HEK293 (cell line): ENCODE measurements around the gene ECE1.

Source experiments
- CTCF ChIA-PET: fragments of 350-600 bp; formaldehyde crosslinking; extraction: SDS; loops from one replicate; lab custom pipeline; 2021; ENCODE audit warnings: antibody characterized with exemption; lab: Yijun Ruan, JAX
- POLR2A ChIA-PET: fragments of 300-600 bp; formaldehyde crosslinking; extraction: SDS; loops from one replicate; lab custom pipeline; 2020; ENCODE audit warnings: antibody characterized with exemption, inconsistent platforms; lab: Yijun Ruan, JAX
- H3K27ac ChIP-seq: fragments of 200-500 bp; sonication (Bioruptor generic); 2 replicates; pipeline ENCODE4 v1.5.1; 2014; ENCODE audit warnings: low read depth, low read length, control low read depth, inconsistent platforms; ENCODE audit errors: extremely low read depth
- H3K36me3 ChIP-seq, 2 experiments: fragments of 200-500 bp in 1 of 2; sonication (Bioruptor generic) in 1 of 2; 1 replicate in 1 of 2; 2 replicates in 1 of 2; pipeline ENCODE4 v1.5.1; 2014 to 2017; ENCODE audit warnings: inconsistent platforms in 2 of 2, low read length in 2 of 2; ENCODE audit not compliant: control insufficient read depth in 2 of 2, insufficient read depth in 1 of 2
- H3K4me1 ChIP-seq: fragments of 200-500 bp; sonication (Bioruptor generic); 2 replicates; pipeline ENCODE4 v1.5.1; 2014; ENCODE audit warnings: mild to moderate bottlenecking, low read length, inconsistent platforms; ENCODE audit not compliant: control insufficient read depth, insufficient read depth
- H3K4me3 ChIP-seq: 2 replicates; pipeline ENCODE4 v1.5.1; 2011; ENCODE audit warnings: low read depth, mild to moderate bottlenecking, control low read depth, low read length, moderate library complexity
- H3K9me3 ChIP-seq: fragments of 200-500 bp; sonication (Bioruptor generic); 2 replicates; pipeline ENCODE4 v1.5.1; 2014; ENCODE audit warnings: low read depth, low read length, inconsistent platforms; ENCODE audit not compliant: control insufficient read depth, insufficient read depth
- GLIS1 ChIP-seq: fragments of 450-650 bp; formaldehyde crosslinking; IDR thresholded peaks from 2 replicates; pipeline ENCODE4 v1.5.1; 2016; ENCODE audit warnings: missing biosample characterization, missing genetic modification characterization
- INSM2 ChIP-seq: fragments of 450-650 bp; formaldehyde crosslinking; IDR thresholded peaks from 2 replicates; pipeline ENCODE4 v1.5.1; 2016; ENCODE audit warnings: missing biosample characterization, missing genetic modification characterization
- PATZ1 ChIP-seq: fragments of 450-650 bp; formaldehyde crosslinking; IDR thresholded peaks from 2 replicates; pipeline ENCODE4 v1.5.1; 2016; ENCODE audit warnings: missing biosample characterization, missing genetic modification characterization
- PBX3 ChIP-seq: sonication (generic); formaldehyde crosslinking; IDR thresholded peaks from 2 replicates; pipeline ENCODE4 v1.8.1; 2022; ENCODE audit warnings: mild to moderate bottlenecking, moderate library complexity, missing genetic modification reagents
- REPIN1 ChIP-seq: fragments of 450-650 bp; formaldehyde crosslinking; IDR thresholded peaks from 2 replicates; pipeline ENCODE4 v1.5.1; 2017; ENCODE audit warnings: missing biosample characterization, missing genetic modification characterization, low read depth
- REST ChIP-seq: fragments of 450-650 bp; formaldehyde crosslinking; IDR thresholded peaks from 2 replicates; pipeline ENCODE4 v1.5.1; 2016; ENCODE audit warnings: missing biosample characterization, missing genetic modification characterization
- ZBTB10 ChIP-seq: fragments of 450-650 bp; formaldehyde crosslinking; IDR thresholded peaks from 2 replicates; pipeline ENCODE4 v1.5.1; 2016; ENCODE audit warnings: missing biosample characterization, missing genetic modification characterization
- ZBTB8A ChIP-seq: fragments of 450-650 bp; formaldehyde crosslinking; IDR thresholded peaks from 2 replicates; pipeline ENCODE4 v1.5.1; 2016; ENCODE audit warnings: missing biosample characterization, missing genetic modification characterization
- ZNF16 ChIP-seq: fragments of 450-650 bp; formaldehyde crosslinking; IDR thresholded peaks from 2 replicates; pipeline ENCODE4 v1.5.1; 2016; ENCODE audit warnings: low read depth, missing biosample characterization, missing genetic modification characterization
- ZNF174 ChIP-seq: fragments of 450-650 bp; formaldehyde crosslinking; IDR thresholded peaks from 2 replicates; pipeline ENCODE4 v1.5.0; 2017; ENCODE audit warnings: missing biosample characterization, mild to moderate bottlenecking, missing genetic modification characterization
- ZNF19 ChIP-seq: fragments of 450-650 bp; formaldehyde crosslinking; IDR thresholded peaks from 2 replicates; pipeline ENCODE4; 2016; ENCODE audit warnings: missing biosample characterization, missing genetic modification characterization, low read depth
- ZNF202 ChIP-seq: fragments of 450-650 bp; formaldehyde crosslinking; IDR thresholded peaks from 2 replicates; pipeline ENCODE4 v1.5.1; 2016; ENCODE audit warnings: missing biosample characterization, missing genetic modification characterization, borderline replicate concordance
- ZNF398 ChIP-seq: fragments of 450-650 bp; formaldehyde crosslinking; IDR thresholded peaks from 2 replicates; pipeline ENCODE4 v1.5.1; 2017; ENCODE audit warnings: missing biosample characterization, missing genetic modification characterization
- ZNF404 ChIP-seq: fragments of 450-650 bp; formaldehyde crosslinking; IDR thresholded peaks from 2 replicates; pipeline ENCODE4 v1.5.1; 2017; ENCODE audit warnings: missing biosample characterization, missing genetic modification characterization
- ZNF514 ChIP-seq: fragments of 450-650 bp; formaldehyde crosslinking; IDR thresholded peaks from 2 replicates; pipeline ENCODE4 v1.5.1; 2016; ENCODE audit warnings: missing biosample characterization, missing genetic modification characterization
- ZNF530 ChIP-seq: fragments of 450-650 bp; formaldehyde crosslinking; IDR thresholded peaks from 2 replicates; pipeline ENCODE4 v1.5.1; 2016; ENCODE audit warnings: low read depth, missing biosample characterization, missing genetic modification characterization
- ZNF558 ChIP-seq: fragments of 450-650 bp; formaldehyde crosslinking; IDR thresholded peaks from 2 replicates; pipeline ENCODE4 v1.5.1; 2016; ENCODE audit warnings: missing biosample characterization, missing genetic modification characterization
- ZNF704 ChIP-seq: fragments of 450-650 bp; formaldehyde crosslinking; IDR thresholded peaks from 2 replicates; pipeline ENCODE4 v1.5.1; 2016; ENCODE audit warnings: missing biosample characterization, missing genetic modification characterization
- ZNF76 ChIP-seq: fragments of 450-650 bp; formaldehyde crosslinking; IDR thresholded peaks from 2 replicates; pipeline ENCODE4; 2016; ENCODE audit warnings: low read depth, missing biosample characterization, missing genetic modification characterization, borderline replicate concordance
- ZNF768 ChIP-seq: fragments of 450-650 bp; formaldehyde crosslinking; IDR thresholded peaks from 2 replicates; pipeline ENCODE4 v1.5.1; 2018; ENCODE audit warnings: missing biosample characterization, mild to moderate bottlenecking, missing genetic modification characterization
- ZSCAN30 ChIP-seq: fragments of 450-650 bp; IDR thresholded peaks from 2 replicates; pipeline ENCODE4 v1.5.1; 2018; ENCODE audit warnings: missing biosample characterization, mild to moderate bottlenecking, missing genetic modification characterization, moderate library complexity

Gene ECE1

GRCh38 chr1:21295545-21295944, 5.3 kb upstream of the ECE1 start:
- H3K27ac ChIP-seq, result no peak overlapping the region
- H3K9me3 ChIP-seq, result no peaks in the 10 kb centered on the region
- H3K36me3 ChIP-seq, result no peaks in the 10 kb centered on the region
- no peak for TF ChIP-seq REPIN1 (tag by site-specific recombination)
- no peak for TF ChIP-seq ZNF76 (tag by site-specific recombination)
- TF ChIP-seq ZNF202, result no peak
- TF ChIP-seq INSM2 (tag by site-specific recombination), result no peak
- no peak for TF ChIP-seq ZNF558 (tag by site-specific recombination)
- no peak for TF ChIP-seq ZNF704 (tag by site-specific recombination)
- no peak for TF ChIP-seq ZNF174
- TF ChIP-seq ZBTB10, result no peak
- no peak for TF ChIP-seq ZNF514 (tag by site-specific recombination)
- TF ChIP-seq ZNF19 (tag by site-specific recombination), result no peak
- TF ChIP-seq ZNF16, result no peak
- CTCF ChIA-PET, result interaction anchor here (0.7 to 1.4 kb wide), 3 partner anchors 25 to 64 kb away, joined by 4 to 6 read pairs (median 4); no protein-coding TSS in a partner anchor
- POLR2A ChIA-PET, result no interaction called here
- no peak overlapping the region for H3K4me3 ChIP-seq
- H3K4me1 ChIP-seq, result peaks cover 5% of the 10 kb centered on the region; the same call in 1 of the 2 replicates

GRCh38 chr1:21295002-21295401, 4.7 kb upstream of the ECE1 start:
- Histone ChIP-seq H3K4me3 (no peak overlapping the region), H3K36me3 (no peaks in the 10 kb centered on the region), H3K9me3 (no peaks in the 10 kb centered on the region), H3K27ac (no peak overlapping the region), H3K4me1 (peaks cover 5% of the 10 kb centered on the region; the same call in 1 of the 2 replicates)
- POLR2A ChIA-PET, result no interaction called here
- CTCF ChIA-PET, result interaction anchor here (1.3 to 1.4 kb wide), 2 partner anchors 24 to 63 kb away, joined by 4 to 6 read pairs; no protein-coding TSS in a partner anchor
- no peak for TF ChIP-seq ZNF404
- peak; percentile 64 for TF ChIP-seq GLIS1 (tag by site-specific recombination)
- TF ChIP-seq PATZ1 (tag by site-specific recombination), result peak; percentile 34; the same call in 1 of the 2 replicates
- no peak for TF ChIP-seq REST (tag by site-specific recombination)
- TF ChIP-seq ZSCAN30 (tag by site-specific recombination), result no peak
- TF ChIP-seq ZBTB8A, result no peak
- 0 out of 2 replicates have a peak, but pooled peaks have one; percentile 23 for TF ChIP-seq ZNF768 (tag by site-specific recombination)
- no peak for TF ChIP-seq ZNF530 (tag by site-specific recombination)
- TF ChIP-seq ZNF398 (tag by site-specific recombination), result no peak
- TF ChIP-seq PBX3 (CRISPR knock-in tag), result no peak
